Activated gamma-delta T cell (primary cell): Measurements from ENCODE around the gene ZNF582.
"Not testable (repeated sequence)": the region's sequence is repeated elsewhere in the genome, so short reads cannot be mapped to it uniquely, and the experiment has no call there.

ENCODE experiments used
- DNase-seq: peaks from one replicate; lab custom pipeline; 2025; lab: John Stamatoyannopoulos, UW

The ZNF582 gene

GRCh38 chr19:56351208-56351607 is 42.1 kb downstream of the ZNF582 start:
- DNase-seq: no peak

- DNase-seq: no peak
These were observed 42.8 kb downstream of the ZNF582 start for GRCh38 chr19:56350416-56351045.

GRCh38 chr19:56348289-56348877 is 45.0 kb downstream of the ZNF582 start:
- no peak for DNase-seq

GRCh38 chr19:56347163-56347778 is 46.1 kb downstream of the ZNF582 start:
- no peak for DNase-seq

GRCh38 chr19:56341948-56342347 is 51.4 kb downstream of the ZNF582 start:
- DNase-seq: no peak

GRCh38 chr19:56339031-56339430 is 54.3 kb downstream of the ZNF582 start:
- not testable (repeated sequence) for DNase-seq

- not testable (repeated sequence) for DNase-seq
These were observed 56.3 kb downstream of the ZNF582 start for GRCh38 chr19:56337077-56337476.

GRCh38 chr19:56335371-56335770 is 58.0 kb downstream of the ZNF582 start:
- DNase-seq: not testable (repeated sequence)

GRCh38 chr19:56333506-56333905 is 59.8 kb downstream of the ZNF582 start:
- DNase-seq: no peak
